ENCODE measurements around the gene FAM222A.

Gene FAM222A

DNA sequence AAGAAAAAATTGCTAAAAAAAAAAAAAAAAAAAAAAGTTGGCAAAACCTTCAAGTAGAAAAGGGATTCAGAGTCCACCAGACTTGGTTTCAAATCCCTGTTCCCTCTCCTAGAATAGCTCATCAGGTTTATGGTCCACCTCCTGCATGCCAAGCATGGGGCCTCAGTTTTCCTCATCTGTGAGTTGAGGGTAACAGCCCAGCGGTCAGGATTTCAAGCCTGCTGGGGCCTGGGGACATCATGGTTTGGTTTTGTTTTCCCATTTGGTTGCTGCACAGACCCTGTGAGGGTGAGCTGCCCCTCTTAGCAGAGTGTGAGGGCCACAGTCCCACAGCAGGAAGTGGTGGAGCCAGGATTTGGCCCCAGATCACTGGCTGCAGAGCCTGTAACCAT, 12.5 kb downstream of the FAM222A start:
- no peak for DNase-seq

DNA sequence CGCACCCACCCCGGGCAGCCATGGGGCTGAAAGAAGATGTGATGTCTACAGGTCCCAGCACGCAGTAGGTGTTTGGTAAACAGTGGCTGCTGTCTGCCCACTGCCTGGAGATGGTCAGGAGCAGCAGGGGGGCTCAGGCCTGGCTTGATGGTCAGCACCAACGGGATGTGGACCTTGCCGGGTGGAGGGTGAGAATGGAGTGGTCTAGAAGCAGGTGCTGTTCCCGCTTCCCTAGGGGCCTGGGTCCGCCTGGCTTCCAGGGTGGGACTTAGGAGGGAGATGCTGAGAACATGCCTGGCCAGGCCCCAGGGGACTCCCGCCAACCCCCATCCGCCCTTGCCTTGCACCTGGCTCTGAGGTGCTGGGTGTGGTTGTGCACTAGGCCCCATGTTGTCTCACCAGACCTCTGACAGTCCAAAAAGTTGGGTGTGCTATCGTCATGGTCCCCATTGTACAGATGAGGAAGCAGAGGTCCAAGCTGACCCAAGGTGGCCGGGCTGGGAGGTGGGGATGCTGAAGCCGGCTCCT, 12.9 kb downstream of the FAM222A start:
- DNase-seq: no peak

DNA sequence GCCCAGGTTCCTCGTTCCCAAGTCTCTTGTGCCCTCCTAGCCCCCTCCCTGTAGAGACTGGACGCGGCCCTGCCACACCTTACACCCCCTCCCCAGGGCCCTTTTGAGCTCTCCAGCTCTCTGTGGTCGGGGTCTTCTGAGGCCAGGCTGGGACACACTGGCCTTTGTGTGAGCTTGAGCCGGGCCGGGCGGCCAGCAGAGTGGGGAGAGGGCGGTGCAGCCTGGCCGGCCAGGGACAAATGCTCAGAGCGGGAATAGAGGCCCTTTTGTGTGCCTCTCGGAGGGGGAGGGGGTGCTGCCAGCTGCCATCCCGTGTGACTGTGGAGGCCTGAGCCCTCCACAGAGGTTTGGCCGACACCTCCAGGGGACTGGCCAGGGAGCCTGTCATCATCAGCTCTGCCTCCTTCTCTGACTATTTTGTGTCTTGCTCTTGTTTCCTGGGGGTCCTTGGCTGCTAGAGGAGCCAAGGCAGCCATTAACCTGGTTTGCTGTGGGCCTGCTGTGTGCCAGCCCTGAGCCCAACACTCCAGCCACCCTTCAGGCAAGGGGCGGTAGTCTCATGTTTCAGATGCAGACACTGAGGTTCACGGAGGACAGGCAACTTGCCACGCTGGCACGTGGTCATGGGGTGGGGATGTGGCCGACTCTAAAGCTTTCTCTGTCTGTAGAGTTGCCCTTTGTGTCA, 13.6 kb downstream of the FAM222A start:
- DNase-seq: no peak

DNA sequence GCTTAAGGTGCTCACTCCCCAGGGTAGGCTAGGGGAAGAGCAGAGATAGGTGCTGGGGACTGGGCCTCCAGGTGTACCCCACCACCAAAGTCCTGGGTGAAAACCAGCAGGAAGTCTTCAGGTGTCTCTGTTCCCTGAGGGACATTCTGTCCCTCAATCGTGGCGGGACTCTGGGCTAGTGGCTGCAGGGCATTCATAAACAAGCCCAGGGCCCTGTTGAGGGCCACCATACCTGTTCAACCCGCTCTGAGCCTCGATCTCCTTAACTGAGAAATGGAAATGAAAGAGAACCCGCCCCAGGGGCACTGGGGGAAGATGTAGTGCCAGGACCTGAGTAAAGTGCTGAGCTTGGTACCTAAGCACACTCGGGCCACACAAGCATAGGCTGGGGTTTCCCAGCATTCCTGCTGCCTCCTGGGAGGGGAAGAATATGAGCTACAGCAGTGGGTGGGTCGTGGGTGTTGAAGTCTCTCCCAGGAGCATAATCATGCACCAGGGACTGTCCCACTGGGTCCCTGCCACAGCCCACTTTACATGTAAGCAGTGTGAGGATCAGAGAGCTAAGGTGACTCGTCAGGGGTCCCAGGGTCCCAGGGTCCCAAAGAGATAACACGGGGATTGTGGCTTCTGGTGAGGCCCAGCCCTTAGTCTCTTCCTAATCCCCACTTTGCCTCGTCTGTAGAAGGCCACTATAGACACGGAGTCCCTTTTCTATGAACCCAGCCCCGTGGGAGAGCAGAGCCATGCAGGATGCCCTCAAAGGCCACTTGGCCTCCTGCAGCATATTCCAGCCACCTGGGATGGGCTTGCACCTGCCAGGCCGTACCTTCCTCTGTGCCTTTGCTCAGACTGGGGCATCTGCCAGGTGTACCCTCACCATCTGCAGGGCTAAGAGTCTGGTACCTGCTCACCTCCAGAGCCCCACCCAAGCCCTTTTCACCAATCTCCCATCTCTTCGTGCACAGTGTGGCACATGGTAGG, 14.4 kb downstream of the FAM222A start:
- DNase-seq: no peak

DNA sequence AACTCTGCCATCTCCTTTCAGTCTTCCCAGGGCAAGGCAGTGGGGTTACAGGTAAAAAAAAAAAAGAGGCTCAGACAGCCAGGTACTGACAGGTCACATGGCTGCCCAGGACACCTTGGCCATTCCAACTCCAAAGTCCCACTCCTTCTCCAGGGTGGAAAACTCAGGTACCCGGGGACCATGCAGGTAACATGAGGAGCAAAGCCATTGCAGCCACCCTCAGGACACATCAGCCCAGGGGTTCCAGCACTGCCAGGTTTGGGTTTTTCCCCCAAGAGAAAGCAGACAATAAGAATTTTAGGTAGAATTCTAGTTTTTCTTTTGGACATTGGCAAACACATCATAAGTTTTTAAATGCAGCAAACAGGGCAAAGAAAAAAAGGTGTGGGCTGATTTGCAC, 15.3 kb downstream of the FAM222A start:
- DNase-seq: no peak

DNA sequence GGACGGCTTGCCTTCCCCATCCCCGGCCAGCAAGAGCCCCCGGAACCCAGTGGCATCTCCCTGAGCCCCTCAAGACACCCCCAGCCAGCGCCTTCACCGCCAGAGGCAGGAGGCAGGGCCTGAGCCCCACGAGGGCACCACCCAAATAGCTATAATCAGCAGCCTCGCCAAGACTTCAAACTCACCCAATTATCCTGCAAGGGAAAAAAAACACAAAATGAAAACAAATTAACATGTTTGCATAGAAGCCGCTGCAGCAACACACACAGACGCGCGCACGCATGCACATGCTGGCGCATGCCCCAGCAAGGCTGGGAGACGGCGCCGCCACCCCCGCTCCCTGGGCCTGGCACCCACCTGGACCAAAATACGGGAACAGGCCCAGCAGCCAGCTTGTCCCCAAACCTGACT, 15.8 kb downstream of the FAM222A start:
- DNase-seq: no peak

DNA sequence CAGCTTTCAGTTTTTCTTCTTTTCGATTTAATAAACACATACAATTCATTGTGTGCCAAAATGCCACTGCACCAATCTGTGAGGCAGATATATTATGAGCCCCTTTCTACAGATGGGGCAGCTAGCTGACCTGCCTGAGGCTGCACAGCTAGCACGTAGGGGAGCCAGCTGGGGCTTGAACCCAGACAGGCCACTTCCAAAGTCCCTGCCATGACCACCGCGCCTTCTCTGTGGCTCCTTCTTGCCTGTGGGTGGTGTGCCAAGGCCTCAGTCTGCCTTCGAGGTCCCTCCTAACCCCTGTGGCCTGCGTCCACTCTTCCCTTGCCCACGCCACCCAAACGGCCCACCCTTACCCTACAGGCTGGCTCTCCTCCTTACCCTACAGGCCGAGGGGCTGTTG, 16.2 kb downstream of the FAM222A start:
- no peak for DNase-seq

DNA sequence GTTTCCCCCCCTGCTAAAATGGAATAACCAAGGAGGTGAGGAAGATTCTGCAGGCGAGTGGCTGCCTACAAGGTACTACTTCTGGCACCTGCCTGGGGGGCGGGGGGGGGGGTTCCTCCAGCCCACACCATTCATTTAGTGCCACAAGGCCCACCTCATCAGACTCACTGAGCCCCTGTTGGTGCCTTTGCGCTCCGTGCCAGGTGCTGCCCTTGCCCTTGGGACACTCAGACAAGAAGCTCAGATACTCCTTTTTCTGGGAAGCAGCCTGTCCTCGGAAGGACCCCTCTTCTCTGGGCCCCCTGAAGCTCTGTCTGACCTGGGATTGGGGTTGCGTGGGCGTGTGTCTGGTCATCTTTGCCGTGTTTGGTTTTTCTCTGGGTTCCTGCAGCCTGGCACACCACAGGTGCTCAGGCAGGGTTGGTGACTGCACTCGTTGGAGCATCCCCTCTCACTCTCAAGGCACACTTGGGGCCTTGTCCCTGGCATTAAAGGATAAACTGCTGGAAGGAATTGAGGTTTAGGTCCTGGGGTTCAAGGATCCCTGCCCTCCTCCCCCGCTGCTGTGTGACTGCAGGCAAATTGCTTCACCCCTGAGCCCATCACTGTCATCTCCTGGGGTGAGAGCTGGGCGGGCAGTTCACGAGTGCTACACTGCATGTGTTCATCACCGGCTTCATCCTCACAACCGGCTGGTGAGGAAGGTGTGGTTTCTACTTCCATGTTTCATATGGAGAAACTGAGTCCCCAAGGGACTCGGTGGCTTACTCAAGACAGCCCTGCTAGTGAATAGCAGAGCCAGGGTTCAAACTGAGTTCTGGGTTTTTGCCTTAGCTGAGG, 16.9 kb downstream of the FAM222A start:
- no peak for DNase-seq

DNA sequence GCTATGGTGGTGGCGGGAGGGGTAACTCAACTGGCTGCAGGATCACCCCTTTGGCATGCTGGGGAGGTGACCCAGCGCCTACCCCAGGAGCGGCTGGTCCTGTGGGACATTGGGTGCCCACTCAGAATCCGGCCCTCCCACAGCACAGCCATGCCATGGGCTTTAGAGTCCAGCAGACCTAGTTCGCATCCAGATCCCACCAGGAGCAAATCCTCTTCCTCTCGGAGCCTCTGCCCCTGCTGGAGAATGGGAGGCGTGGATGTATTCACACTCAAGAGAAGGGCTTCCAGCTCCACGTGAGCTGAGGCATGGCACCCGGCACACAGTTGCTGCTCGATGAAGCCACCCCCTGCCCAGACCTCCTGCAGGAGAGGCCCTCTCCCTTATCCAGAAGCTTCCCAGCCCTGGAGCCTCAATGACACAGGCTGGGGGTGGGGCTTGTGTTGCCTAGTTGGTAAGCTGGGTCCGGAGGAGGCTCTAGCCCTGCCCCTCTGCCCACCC, 17.7 kb downstream of the FAM222A start:
- DNase-seq: peak; percentile 9

DNA sequence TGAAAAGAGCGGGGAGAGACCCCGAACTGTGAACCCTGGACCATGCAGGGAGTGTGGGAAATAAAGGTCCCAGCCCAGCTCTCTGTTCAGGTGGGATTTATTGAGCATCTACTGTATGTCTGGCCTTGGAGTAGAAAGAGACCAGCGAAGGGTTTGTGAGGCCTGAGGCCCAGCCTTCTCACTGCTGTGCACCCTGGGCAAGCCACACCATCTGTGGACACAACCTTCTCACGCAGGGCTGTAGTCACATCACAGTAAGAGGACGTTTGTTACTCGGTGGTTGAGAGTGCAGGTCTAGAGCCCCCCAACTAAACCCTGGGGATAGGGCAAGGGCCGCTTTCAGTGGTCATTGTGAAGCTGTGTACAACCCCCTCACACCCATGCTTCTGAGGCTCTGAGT, 18.2 kb downstream of the FAM222A start:
- DNase-seq: peak; percentile 11

DNA sequence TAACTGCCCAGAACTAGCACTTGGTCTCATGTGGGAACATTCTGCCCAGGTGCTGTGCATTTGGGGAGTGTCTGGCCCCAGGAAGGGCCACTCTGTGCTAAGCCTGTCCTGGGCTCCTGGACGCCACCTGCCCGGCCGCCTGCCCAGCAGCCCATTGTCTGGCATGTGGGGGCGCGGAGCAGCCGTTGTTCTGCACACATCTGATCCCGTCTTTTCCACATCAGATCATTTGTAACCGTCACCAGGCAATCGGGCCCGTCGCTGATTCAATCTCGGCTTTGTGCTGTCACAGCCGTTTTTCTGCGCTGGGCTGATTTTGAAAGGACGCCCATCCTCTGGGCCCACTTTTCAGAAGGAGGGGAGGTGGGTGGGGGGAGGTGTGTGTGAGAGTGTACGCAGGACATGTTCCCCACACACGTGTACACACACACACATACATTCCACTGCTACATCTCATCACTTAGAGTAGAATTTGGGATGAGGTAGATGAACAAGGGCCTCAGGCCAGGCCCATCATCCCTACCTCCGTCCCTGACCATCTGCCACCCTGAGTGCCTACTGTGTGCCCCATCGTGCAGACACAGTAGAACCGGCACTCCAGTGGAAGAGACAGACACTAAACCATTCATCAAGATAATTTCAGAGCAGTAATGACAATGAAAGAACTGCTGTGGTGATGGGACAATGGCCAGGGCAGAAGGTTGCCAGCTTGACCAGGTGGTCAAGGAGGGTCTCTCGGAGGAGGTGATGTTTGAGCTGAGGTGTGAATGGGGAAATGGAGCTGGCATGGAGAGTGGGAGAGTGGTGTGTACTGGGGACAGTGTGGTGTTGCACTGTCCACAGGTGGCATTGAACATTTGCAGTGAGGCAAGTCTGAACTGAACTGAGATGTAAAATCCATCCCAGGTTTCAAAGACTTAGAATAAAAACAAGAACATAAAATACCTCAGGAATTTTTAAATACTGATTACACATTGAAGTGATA, 19.0 kb downstream of the FAM222A start:
- peak; percentile 4 for DNase-seq

DNA sequence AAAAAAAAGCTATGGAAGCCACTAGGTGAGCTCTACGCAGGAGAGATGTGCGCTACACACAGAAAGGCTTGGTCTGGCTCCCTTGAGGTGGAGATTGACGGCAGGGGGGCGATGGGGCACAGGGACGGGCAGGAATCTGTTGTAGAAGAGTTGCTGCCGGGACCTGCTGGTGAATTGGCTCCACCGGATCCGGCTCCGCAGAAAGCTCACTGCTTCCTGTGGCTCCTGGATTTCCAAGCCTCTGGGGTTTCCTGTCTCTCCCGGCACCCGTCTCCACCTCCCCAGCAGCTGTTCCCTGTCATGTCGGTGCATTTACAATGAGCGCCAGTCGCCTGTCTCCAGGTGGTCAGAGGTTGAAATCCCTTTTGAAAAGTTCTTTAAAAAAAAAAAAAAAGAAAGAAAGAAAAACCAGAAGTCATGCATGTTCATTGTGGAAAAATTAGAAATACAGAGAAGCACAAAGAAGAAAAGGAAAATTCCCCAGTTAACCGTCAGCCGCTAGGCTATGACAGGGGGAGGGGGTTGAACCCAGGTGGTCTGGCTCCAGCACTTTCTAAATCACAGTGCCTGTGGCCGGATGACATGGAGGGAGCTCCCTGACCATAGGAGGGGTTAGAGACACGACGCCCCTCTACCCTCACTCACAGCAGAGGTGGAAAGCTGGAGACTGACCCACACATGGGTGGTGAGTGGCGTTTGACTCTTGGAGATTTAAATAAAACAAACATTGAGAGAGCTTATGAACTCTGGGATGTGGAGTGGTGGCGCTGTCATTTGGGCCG, 20.8 kb downstream of the FAM222A start:
- DNase-seq: peak; percentile 8

DNA sequence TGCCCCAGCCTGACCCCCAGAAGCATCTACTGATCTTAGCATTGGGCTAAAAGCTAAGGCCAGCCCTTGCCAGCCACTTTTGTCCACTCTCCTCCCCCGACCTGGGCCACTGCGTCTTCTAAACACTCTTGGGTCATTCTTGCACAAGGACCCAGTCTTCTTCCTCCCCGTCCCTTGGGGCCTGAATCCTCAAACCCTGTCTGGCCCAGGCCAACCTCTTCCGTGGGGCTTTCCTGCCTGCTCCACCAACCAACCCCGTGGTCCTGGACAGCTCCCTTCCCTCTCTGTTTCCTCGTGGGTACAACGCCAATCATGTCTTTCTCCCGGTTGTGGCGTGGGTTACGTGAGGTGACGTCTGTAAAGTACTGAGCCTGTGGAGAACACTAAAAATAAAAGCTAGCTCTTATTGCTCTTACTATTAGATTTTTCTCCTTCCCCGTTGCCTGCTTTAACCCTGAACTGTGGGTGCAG, 21.5 kb downstream of the FAM222A start:
- DNase-seq: peak; percentile 10

DNA sequence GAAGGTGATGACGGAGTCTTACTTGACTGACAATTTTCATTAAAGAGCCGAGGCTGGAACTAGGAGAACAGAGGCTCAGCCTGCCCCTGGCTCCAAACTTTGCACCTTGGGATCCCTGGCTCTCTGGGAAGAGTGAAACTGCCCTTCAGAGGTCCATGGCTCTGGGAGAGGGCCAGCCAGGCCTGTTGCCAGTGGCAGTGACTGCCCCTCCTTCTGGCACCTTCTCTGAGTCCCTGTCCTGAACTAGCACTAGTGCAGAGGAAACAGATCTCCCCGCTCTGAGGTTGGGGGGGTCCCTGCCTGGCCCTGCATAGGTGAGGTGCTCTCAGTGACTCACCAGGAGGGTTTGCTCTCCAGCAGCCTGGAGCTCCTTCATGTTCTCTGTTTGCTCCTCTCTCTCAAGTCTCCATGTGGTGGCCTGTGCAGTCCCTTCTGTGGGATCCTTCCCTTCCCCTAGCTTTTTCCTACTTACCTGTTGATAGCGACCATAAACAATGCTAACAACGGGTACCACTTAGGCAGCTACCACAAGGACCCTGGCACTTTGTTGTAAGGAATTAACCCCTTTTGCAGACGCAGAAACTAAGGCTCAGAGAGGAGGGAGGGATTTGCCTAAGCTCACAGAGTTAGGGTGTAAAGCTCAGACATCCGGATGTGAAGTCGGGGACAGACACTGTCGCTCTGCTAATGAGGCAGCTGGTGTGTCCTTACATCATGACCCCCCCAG, 22.4 kb downstream of the FAM222A start:
- DNase-seq: peak; percentile 13

DNA sequence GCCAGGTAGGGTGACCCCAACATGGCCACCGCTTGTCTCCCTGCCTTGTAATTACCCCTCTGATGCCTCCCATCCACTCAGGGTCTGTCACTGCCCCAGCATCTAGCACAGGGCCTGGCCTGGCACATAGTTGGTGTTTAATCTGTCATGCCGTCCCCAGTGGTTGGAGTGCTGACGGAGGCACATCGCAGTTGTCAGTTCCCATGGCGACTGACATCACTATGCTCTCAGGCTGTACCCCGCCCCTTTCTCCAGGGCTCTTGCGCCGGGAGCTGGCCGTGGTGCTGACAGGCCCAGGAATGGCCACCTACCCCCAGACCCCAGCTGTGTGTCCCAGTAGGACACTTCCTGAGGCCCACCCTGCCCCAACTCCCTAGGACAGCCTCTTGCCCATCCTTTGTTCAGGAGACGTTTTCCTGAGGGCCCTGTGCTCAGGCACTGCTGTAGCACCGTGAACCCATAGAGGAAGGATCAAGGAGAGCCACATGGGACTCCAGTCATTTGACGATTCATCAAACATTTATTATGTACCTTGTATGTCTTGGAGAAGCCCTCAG, 23.0 kb downstream of the FAM222A start:
- DNase-seq: peak; percentile 21

DNA sequence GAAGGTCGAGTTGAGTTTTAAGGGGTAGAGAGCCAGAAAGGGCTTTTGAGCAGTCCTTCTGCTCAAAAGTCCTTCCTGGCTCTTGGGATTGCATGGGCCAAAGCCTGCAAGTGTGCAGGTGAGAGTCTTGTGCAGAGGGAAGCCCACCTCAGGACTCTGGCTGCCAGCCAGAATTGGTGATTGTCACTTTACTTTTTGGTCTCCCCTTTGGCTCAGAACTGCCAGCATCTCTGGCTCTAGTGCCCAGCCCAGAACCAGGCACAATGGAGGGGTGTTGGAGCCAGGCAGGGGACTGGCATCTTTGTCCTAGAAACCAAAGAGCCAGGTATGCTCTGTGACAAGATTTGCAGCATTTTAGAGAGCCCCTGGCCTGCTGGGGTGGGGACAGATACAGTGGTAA, 23.5 kb downstream of the FAM222A start:
- peak; percentile 5 for DNase-seq

DNA sequence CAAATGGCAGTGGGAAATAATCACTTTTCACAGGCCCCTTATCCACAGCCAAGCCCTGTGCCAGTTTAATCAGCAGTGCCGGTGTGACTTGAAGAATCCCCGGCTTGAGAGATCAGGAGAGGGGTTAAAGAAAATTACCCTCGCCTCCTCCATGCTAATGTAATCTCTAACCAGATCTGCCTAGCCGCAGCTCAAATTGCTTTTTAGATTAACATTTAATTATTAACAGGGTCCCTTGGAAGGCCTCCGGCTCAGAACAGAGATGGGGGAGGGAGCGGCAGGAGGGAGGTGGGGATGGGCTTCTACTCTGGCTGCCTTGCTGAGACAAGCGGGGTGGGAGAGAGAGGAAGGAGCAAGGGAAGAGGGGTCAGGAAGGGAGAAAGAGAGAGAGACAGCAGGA, 24.0 kb downstream of the FAM222A start:
- no peak for DNase-seq

DNA sequence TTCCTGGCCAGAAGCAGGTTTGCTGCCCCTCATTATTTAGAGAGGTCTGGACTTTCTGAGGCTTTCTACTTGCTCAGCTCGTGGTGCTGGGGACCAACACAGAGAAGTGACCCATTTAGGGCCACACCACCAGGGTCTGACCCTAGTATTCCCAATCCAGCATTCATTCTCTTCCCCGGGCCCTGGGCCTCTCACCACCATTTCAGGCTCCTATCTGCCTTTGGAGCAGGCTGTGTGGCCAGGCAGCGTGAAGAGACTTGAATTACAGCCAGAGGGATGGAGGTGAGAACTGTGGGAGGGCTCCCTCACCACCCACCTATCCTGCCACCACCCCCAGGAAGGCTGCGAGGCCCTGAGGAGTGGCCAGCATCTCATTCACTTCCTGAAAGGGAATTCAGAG, 24.6 kb downstream of the FAM222A start:
- DNase-seq: peak; percentile 3

DNA sequence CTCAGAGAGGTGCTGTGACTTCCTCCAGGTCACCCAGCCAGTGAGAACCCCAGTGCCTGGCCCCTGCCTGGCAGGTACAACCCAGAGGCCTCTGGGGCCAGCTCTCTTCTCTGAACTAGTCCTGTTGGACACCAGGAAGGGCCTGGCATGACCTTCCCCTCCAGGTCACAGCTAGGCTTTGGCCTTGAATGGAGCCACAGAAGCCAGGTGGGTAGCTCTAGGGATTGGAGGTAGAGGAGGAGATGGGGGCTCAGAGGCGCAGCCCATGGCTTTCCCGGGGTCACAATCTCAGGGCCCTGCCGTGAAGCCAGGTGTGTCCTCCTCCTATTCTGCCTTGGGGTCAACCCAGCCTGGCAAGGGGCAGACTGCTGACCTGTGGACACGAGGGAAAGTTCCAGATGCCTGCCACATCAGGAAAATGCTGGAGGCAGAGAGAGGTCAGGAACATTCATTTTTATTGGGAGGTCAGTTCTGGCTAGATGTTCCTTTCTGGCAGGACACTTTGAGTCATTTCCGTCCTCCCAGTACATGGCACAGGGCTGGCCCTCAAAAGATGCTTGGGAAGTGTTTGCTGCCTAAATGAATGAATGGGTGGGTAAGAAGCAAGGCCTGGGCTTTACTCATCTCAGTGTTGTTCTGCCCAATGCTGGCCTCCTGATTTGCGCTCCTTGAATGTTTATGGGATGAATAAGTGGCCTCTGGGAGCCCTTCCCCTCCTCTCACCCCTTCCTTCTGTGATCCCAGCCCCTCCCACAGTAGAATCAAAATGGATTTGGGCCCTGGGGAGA, 25.4 kb downstream of the FAM222A start:
- peak; percentile 4 for DNase-seq

Data from activated T-cell treated with anti-CD3 and anti-CD28 coated beads, Interleukin-2, amount 50 U/mL, for 1 hour (primary cell).